Uterus (tissue), 2 donors: ENCODE results near the gene RMI2.

ENCODE experiments used
- CTCF ChIP-seq, 4 experiments: fragments of 200-600 bp in 2 of 4; fragments of 450-650 bp in 2 of 4; sonication (generic) in 2 of 4; IDR thresholded peaks; one replicate each; pipeline ENCODE4 v1.5.1; 2016 to 2019; ENCODE audit warnings: antibody characterized with exemption in 4 of 4, mild to moderate bottlenecking in 2 of 4, moderate library complexity in 1 of 4
- POLR2A ChIP-seq, 2 donors: fragments of 450-650 bp; IDR thresholded peaks; one replicate each; pipeline ENCODE4 v1.6.1; 2016; ENCODE audit warnings: antibody characterized with exemption in 2 of 2, mild to moderate bottlenecking in 1 of 2, moderate library complexity in 1 of 2

- TF ChIP-seq CTCF (IDR thresholded peaks at IDR 0.05) (no peak), POLR2A (IDR thresholded peaks at IDR 0.05) (no peak)
Observed at GRCh38 chr16:11333010-11333409, 12.2 kb upstream of the RMI2 start.
